GM23248 (cell line): Measurements from ENCODE around the gene SLC26A8.

Experiments
- EZH2 ChIP-seq: fragments of 200-600 bp; sonication (generic); IDR thresholded peaks from 2 replicates; pipeline ENCODE4 v1.6.1; 2018; ENCODE audit warnings: antibody characterized with exemption, mild to moderate bottlenecking; ENCODE audit not compliant: insufficient read depth, poor library complexity, severe bottlenecking
- EZH2phosphoT487 ChIP-seq: fragments of 200-600 bp; sonication (generic); IDR thresholded peaks from 2 replicates; pipeline ENCODE4 v1.6.1; 2018; ENCODE audit warnings: antibody characterized with exemption, moderate library complexity, mild to moderate bottlenecking, low read depth; ENCODE audit not compliant: insufficient read depth

DNA sequence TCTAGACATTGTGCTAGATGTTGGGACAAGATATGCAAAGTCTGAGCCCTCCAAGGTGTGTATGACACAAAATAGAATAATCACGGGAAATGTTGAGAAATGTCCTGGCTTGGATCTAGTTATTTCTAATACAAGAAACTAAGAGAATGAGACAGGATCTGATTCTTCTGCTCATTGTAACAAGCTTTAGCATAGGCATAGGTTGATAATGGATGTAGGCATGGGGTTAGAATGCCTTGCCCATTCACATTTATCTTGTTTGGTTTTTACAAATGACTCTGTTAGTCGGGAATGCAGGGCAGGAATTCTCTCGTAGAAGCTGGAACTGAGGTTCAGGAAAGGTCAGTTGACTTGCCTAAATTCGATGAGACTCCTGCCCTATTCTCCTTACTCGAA lies 1.5 kb upstream of the SLC26A8 start:
- no peak for TF ChIP-seq EZH2
- no peak for TF ChIP-seq EZH2phosphoT487
